WI38 (cell line): ENCODE data around the gene CCDC157.

ENCODE experiments used
- H3K4me3 ChIP-seq: 2 replicates; pipeline ENCODE4 v1.5.1; 2011; ENCODE audit warnings: low read depth, mild to moderate bottlenecking, control low read depth, low read length
- CTCF ChIP-seq: IDR thresholded peaks from 2 replicates; pipeline ENCODE4 v1.5.1; 2012; ENCODE audit warnings: low read depth, mild to moderate bottlenecking, control low read depth, low read length

CCDC157 gene

GRCh38 chr22:30356449-30357235 is at the start of gene CCDC157, which contains the start of gene SF3A1:
TSS of gene CCDC157 (plus strand) at chr22:30357007. CDS start at chr22:30366001, 8,994 bp downstream.
TSS of gene SF3A1 (minus strand) at chr22:30356894. CDS start at chr22:30356792, 102 bp downstream.
- no peak for TF ChIP-seq CTCF
- H3K4me3 ChIP-seq: peak within 1 kb of the TSS; percentile 96

GRCh38 chr22:30307041-30307574 is 49.7 kb upstream of the CCDC157 start:
- no peak overlapping the region for H3K4me3 ChIP-seq
- no peak for TF ChIP-seq CTCF

- no peak for TF ChIP-seq CTCF
These were observed 48.7 kb upstream of the CCDC157 start for GRCh38 chr22:30308093-30308492.

GRCh38 chr22:30308518-30309230 is 48.1 kb upstream of the CCDC157 start:
- H3K4me3 ChIP-seq: no peak overlapping the region
- TF ChIP-seq CTCF: no peak

More at GRCh38 chr22:30308093-30308492, 48.7 kb upstream of the CCDC157 start:
- H3K4me3 ChIP-seq: no peak overlapping the region

- TF ChIP-seq CTCF: no peak
- no peak overlapping the region for H3K4me3 ChIP-seq
These were observed 46.7 kb upstream of the CCDC157 start for GRCh38 chr22:30309951-30310741.

DNA sequence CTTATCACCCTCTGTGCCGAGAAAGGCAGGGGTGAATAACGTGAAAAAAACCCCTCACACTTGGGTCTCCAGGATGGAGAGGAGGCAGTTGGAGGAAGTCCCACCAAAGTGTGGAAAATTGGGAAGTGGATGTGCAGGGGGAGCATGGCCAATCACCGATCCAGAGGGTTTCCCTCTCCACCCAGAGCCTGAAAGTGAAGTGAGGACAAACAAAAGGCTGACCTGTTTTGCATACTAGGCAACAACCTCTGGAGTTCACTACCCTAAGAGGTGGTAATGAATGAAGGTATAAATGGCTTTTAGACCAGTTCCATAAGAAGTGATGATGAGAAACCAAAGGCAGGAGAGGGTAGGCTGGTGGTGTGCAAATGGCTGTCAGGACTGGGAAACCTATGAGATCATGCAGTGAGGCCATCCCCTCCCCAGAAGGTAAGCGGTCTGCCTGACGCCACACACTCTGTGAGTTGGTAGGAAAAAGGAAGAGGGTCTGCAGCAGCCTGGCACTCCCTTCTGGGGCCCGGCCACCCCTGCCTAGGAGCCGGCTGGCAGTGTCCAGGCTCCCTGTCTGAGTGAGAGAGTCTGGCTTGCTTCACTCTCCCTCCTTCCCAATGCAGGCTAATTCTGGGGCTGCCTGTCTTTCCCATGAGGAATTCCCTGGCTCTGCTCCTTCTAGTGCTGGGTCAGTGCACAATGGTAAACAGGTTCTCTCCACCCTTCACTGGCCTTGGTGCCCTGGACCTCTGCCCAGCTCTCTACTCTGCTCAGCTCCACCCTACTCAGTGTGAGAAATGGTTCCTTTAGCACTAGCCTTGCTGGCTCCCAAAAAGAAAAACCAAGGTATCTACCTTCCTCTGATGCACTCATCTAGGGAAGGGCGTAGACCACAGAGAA is 45.7 kb upstream of the CCDC157 start:
- no peak overlapping the region for H3K4me3 ChIP-seq

More for the DNA sequence above, 45.7 kb upstream of the CCDC157 start:
- TF ChIP-seq CTCF: no peak
